Skin epidermis (tissue), 12 donors: ENCODE data around the gene CAPN15.
"Not testable (repeated sequence)": the region's sequence is repeated elsewhere in the genome, so short reads cannot be mapped to it uniquely, and the experiment has no call there.

Experiments
- H3K27ac ChIP-seq, 21 experiments: fragments of 200-600 bp; sonication (generic) in 11 of 21; one replicate each; pipeline ENCODE4 v1.5.0; 2020; ENCODE audit warnings: mild to moderate bottlenecking in 3 of 21, inconsistent platforms in 2 of 21, moderate library complexity in 2 of 21
- H3K4me3 ChIP-seq, 7 experiments: fragments of 200-600 bp; sonication (generic) in 2 of 7; one replicate each; pipeline ENCODE4 v1.5.0; 2020; ENCODE audit warnings: inconsistent platforms in 2 of 7, mild to moderate bottlenecking in 2 of 7, moderate library complexity in 1 of 7

The CAPN15 gene

DNA sequence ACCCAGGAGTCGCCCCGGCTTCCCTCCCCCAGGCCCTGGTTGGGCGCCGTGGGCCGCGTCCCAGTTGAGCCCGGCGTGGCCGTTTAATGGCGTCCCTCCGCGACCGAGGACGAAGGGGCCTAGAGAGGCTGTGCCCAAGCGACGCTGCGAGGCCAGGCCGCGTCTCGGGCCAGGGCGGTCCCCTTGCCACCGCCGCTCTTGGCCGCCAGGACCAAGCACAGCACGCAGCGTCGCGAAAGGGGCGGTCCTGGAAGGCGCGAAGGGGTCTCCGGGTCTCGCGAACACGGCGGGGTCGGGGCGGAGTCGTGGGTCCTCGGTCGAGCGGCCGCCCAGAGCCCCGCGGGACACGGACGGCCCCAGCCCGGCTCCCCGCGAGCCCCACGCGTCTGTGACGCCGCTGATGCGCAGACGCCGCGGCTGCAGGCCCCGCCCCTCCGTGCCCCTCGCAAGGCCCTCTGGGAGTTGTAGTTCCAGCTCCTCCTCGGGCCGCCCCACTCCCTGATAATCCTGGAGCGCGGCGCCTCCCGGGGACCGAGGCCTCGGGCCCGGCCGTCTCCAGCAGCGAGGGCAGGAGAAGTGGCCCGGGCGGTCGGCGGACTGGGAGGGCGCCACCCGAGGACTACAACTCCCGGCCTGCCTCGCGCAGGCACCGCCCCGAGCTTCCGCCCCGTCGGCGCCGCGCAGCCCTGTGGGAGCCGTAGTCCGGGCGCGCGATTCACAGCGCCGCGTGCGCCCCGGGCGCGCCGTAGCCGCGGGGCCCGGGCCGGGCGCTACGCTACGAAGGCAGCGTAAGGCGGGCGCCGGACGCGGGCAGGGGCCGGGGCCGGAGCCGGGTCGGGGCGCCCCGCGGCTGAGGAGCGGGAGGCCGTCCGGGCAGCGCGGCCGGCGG lies at the start of gene CAPN15:
Gene CAPN15 (plus strand): TSS at position 698 of the 889 bp plus-strand sequence. CDS start 19,127 bp downstream, outside the sequence.
- H3K4me3 ChIP-seq: peak within 1 kb of the TSS; percentile 60 to 87 (median 79)
- peak within 1 kb of the TSS; percentile 83 to 100 (median 97) for H3K27ac ChIP-seq

DNA sequence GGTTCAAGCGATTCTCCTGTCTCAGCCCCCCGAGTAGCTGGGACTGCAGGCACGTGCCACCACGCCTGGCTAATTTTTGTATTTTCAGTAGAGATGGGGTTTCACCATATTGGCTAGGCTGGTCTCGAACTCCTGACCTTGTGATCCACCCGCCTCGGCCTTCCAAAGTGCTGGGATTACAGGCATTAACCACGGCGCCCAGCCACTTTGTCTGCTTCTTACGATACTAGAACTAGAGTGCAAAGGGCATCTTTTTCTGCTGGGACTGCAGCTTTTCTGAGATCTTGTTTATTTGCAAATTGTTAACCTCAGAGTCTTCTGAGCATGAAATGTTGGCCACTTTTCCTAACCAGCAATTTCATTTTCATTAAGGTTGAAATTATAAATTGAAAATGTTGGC lies 49.2 kb upstream of the CAPN15 start:
- not testable (repeated sequence) for H3K27ac ChIP-seq, H3K4me3 ChIP-seq

DNA sequence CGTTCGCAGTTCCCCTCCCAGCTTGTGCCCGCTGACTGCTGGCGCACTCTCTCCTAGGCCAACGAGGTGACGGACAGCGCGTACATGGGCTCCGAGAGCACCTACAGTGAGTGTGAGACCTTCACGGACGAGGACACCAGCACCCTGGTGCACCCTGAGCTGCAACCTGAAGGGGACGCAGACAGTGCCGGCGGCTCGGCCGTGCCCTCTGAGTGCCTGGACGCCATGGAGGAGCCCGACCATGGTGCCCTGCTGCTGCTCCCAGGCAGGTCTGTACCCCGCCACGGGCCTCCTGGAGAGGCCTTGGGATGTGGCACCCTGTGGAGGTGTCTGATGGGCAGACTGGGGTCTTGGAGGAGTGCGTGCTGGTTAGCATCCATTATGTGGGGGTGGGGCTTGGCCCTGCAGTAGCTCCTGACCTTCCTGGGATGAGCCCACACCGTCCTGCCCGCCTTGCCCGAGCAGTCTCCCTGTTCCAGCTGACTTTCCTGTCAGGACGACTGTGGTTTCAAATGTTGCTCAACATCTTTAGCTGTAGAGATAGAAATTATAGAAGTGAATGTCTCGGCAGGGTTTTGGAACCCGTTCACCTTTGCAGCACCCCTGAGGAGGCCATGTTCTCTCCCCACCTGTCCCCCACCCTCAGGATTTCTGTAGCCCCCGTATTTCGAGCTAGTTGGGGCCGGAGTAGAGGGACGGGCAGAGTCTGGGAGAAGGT lies 44.9 kb upstream of the CAPN15 start:
- Histone ChIP-seq H3K27ac (peak overlapping the region in 1 of 21 experiments; percentile 9), H3K4me3 (no peak overlapping the region)

DNA sequence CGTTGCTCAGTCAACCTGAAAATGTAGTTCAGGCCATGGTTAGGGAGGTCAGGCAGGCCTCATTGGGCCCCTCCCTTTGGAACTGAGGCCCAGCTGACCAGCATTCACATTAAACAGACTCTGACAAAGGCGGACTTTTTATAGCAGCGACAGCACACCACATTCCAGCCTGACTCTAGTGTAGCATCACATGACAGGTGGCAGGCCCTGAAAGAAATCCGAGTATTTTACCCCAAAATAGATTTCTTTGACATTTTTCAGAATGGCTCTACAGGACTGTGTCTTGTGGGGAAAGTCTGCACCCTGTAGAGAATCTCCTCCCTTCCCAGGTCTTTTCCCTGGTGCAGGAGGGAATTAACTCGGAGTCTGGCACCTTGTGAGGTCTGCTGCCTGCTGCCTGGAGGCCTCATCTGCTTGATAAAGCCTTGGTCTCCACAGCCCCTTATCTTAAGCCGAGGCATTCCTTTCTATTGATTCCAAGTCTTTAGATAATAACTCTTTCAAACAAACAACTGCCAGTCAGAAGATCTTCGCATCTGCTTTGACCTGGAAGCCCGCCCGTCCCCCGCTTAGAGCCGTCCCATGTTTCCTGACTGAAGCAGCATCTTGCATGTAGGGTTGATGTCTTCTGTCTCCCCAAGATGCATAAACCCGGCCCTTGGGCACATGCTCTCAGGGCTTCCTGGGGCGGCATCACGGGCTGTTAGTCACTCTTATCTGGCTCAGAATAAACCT lies 44.0 kb upstream of the CAPN15 start:
- Histone ChIP-seq H3K4me3 (no peak overlapping the region), H3K27ac (peak overlapping the region in 1 of 21 experiments; percentile 9)

DNA sequence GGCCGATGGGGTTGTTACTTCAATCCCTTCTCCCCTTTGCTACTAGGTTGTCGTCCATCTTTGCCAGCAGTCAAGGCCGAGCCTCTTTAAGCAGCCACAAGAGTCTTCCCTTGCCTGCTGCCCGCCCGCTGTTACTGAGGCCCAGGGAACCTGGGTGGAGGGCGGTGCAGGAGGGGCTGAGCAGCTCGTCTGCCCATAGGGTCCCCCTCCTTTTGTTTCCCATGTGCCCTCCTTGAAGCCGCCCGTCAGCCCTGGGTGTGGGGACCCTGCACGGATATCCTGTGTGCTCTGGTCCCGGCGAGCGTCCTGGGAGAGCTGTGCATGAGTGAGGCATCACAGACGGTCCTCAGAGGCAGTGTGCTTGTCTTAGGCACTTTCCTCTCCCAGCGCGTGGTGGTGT lies 37.9 kb upstream of the CAPN15 start:
- Histone ChIP-seq H3K4me3 (no peak overlapping the region), H3K27ac (no peak overlapping the region)

DNA sequence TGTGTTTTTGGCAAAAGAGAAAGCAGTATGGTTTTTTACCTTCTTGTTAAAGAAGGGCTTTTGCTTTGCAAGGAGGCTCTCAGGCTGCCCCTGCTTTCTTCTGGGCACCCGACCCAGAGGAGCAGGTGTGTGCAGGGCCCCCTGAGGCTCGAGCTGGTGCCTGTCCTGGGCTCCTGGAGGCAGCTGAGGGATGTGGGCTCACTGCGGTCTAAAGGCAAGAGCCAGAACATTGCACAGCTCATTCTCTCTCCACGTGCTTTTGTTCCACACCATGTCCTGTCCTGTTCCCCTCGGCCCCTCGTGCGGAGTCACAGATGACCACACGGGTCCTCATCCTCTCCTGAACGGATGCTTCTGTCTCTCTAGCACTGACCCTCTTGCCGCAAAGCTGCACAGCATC lies 36.7 kb upstream of the CAPN15 start:
- no peak overlapping the region for H3K27ac ChIP-seq
- H3K4me3 ChIP-seq: no peak overlapping the region

DNA sequence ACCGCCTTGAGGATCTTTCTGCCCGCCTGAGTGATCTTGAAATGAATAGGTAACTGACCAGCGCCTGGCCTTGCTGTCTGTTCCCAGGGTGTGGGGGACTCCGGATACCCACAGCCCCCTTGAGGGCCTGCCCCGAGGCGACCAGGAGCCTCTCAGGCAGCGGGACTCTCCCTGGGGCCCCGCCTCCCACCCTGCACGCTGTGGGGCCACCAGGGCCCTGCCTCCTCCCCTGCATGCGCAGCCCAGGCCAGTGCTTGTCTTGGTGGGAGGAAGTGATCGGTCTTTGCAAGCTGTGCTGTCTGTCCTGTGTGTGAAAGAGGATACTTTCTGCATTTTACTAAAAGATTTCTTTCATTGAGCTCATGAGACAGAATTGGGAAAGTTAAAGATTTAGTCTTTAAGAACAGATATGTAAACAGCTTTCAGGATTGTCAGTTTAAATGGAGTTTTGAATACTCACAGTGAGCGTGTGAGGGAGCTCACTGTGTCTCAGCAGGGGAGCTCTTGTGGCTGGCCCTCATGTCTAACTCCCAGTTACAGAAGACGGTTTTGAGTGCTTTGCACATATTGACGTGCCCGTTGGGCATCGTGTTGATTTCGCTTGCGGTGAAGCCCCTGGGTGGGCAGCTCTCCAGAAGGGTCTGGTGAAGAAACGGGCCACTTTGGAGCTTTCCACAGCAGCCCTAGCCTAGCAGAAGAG lies 36.1 kb upstream of the CAPN15 start:
- no peak overlapping the region for H3K4me3 ChIP-seq
- no peak overlapping the region for H3K27ac ChIP-seq

DNA sequence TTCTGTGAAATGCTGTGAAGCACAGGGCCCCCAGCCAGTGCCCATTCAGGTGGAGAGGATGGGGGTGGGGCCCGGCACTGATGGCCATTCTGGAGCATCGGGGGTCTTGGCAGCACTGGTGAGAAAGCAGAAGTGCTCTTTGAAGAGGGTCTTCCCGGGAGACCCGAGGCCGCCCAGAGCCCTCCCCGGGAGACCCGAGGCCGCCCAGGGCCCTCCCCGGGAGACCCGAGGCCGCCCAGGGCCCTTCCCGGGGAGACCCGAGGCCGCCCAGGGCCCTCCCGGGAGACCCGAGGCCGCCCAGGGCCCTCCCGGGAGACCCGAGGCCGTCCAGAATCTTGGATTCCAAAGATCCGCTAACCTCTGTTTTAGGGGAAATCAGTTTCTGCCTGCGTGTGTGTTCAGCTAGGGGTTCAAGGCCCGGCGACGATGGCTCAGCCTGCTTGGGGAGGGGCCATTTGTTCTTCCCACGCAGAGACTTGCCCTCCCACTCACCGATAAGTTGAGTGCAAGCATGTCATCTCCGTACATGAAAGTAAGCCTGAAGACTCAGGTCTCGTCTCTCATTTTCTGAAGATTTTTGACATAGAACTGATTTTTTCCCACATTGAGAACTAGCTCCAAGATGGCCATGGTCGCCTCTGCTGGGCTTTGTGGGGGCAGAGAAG lies 35.2 kb upstream of the CAPN15 start:
- Histone ChIP-seq H3K27ac (no peak overlapping the region), H3K4me3 (no peak overlapping the region)

DNA sequence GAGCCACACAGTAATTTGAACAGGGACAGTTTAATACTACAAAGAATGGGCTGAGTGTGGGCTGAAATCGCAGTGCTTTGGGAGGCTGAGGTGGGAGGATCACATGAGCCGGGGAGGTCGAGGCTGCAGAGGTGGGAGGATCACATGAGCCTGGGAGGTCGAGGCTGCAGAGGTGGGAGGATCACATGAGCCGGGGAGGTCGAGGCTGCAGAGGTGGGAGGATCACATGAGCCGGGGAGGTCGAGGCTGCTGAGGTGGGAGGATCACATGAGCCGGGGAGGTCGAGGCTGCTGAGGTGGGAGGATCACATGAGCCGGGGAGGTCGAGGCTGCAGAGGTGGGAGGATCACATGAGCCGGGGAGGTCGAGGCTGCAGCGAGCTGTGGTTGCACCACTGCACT lies 32.8 kb upstream of the CAPN15 start:
- not testable (repeated sequence) for H3K27ac ChIP-seq, H3K4me3 ChIP-seq

DNA sequence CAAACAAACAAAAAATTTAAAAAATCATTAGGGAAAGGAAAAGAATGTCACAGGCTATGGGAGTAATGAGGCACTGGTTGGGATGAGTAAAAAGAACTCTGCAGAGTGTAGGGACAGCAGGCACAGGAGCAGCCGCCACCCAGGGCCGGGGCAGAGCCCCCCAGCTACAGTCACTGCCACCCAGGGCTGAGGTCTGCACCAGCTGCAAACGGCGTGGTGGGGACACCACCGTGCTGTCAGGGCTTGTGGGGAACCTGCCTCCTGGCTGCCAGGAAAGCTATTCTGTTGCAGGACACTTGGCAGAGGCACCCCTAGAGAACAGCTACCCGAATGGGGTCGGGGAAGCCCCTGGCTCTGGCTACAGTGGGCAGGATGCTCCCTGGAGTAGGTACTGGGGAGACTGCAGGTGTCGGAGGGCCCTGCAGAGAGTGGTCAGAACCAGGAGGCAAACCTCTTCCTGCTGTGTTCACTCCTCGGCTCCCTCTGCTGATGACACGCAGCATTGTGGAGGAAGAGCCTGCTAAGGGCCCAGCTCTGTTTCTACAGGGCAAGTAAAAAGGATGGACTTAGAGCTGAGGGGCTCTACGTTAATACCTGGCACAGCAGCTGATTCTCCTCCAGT lies 32.3 kb upstream of the CAPN15 start:
- Histone ChIP-seq H3K4me3 (no peak overlapping the region), H3K27ac (no peak overlapping the region)

DNA sequence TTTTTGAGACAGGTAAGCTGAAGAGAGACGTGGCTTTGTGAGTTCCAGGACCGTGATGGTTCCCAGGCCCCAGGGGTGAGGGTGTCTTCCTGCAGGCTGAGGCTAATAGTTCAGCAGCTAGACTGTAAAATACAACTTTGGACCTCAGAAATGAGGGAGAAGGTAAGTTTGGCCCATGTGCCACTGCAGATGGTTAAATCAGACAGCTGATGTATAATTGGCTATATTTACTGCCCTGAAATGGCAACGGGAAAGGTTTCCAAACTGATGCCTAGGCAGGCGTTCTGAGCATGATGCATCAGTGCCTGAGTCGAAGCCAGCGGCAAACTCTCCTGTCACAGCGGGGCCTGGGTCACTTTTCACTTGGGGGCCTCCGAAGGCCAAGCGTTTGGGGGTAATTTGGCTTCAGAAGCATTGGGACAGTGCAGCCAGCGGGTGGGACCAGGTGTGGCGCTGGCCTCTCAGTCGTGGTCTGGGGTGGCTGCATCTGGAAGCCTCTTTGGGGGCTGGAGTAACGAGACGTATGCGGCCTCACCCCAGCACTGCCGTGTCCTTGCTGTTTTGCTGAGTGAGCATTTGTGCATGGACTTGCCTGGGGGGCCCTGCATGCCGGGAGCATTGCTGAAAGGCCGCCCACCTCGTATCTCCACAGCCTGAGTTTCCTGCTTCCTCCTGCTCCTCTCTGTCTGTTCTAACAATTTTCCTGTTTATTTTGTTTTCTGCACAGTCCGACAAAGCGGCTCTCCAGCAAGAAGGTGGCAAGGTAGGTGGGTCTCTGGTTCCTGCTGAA lies 31.2 kb upstream of the CAPN15 start:
- H3K4me3 ChIP-seq: no peak overlapping the region
- H3K27ac ChIP-seq: no peak overlapping the region

DNA sequence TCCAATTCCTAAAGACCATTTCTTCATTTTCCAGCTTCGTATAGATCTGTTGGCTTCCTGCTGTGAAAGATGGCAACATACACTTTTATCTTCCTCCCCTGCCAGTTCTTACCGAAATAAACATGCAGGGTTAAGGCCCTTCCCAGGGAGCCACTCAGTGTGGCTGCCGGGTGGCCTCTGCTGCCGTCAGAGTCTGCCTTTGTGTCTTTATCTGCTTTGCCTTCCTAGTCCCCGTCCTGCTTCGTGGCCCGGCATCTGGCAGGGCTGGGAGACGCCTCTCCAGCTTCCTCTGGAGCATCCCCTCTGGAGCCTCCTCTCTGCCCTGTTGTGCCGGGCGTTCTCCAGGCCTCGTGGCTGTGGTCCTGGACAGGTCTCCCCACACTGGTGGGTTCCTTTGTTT lies 30.3 kb upstream of the CAPN15 start:
- Histone ChIP-seq H3K27ac (no peak overlapping the region), H3K4me3 (no peak overlapping the region)

DNA sequence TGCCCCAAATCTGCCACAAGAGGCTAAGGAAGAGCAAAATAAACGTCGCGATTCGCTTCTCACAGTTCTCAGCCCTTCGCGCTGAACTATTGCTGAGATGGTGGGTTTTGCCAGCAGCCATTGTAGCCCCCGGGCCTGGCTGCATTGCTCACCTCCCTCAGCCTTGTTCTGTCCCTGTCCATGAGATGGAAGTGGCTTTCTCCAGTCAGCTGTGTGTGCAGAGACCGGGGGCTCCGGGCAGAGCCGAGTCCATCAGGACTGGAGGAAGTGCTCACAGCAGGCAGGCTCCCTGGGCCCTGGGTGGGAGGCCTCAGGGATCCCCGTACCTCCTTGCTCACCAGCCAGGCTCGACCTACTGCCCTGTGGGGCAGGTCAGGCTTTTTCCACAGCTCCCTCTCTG lies 27.6 kb upstream of the CAPN15 start:
- Histone ChIP-seq H3K4me3 (no peak overlapping the region), H3K27ac (no peak overlapping the region)

DNA sequence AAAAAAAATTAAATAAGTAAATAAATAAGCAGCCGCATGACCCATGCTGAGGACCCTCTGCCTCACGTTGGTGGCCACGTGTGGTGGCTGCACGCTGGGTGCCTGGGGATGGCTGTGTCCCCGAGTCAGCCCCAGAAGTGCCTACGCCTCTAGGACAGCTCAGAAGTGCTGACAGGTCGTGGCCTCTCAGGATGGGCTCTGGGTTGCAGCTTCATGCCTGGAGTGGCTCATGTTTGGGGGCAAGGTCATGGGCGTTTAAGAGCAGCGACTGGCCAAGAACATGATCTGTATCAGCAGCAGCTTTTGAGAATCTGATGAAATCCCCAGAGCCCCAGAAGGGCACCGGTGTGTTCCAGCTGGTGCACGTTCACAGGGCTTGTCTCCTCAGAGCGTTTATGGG lies 26.8 kb upstream of the CAPN15 start:
- Histone ChIP-seq H3K4me3 (no peak overlapping the region), H3K27ac (no peak overlapping the region)

DNA sequence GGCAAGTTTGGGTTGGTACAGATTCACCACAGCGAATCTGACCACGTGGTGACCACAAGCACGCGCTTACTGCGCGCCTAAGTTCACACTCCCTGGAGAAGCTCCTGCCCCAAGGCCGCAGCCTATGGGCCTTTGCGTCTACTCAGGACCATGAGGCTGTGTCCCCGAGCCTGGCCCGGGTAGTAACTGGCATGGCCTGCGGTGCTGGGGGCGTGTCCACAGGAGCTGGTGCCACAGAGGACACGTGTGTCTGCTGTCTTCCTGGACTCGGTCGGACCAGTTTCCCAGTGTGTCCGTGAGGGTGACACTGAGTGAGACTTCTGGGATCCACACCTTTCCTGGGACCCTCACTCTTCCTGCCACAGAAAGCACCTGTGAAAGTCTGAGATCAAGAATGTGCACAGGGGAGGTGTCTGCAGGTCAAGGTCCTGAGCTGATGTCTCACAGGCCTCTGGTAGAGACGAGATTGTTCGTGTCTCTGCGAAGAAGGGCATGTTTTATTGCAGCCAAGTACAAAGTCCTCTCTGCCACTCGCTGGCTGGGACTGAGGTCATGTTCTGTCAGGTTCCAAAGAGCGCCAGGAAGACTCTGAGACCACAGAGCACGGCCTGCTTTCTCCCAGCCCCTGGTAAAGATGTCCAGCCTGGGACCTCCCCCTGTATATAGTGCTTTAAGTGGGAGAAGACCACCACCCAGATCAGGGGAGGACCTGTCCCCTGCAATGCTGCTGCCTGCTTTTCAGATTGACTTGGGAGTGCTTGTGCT lies 25.2 kb upstream of the CAPN15 start:
- H3K27ac ChIP-seq: no peak overlapping the region
- no peak overlapping the region for H3K4me3 ChIP-seq

DNA sequence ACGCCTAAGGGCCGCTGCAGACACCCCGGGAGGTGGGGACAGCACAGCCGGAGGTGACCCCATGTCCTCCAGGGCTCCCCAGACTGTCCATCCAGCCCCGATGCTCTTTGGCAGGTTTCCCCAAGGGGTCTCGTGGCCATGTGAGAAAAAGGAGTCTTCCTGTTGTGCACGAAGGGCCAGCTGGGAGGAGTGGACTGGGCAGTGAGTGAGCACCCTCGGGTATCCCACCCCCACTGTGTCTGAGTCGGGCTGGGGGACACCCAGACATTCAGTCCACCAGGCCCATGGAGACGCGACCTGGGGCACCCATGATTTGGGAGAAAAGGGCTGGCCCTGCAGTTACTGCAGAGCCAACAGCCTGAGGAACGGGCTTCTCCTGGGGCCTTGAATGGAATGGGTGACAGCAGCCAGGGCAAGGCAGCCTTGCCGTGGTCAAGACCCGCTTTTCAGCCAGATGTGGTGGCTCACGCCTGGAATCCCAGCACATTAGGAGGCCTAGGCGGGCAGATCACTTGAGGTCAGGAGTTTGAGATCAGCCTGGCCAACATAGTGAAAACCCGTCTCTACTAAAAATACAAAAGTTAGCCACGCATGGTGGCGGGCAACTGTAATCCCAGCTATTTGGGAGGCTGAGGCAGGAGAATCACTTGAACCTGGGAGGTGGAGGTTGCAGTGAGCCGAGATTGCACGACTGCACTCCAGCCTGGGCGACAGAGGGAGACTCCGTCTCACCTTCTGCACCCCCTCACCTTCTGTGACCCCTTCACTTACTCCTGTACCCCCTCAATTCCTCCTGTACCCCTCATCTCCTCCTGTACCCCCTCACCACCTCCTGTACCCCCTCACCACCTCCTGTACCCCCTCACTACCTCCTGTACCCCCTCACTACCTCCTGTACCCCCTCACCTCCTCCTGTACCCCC lies 24.1 kb upstream of the CAPN15 start:
- no peak overlapping the region for H3K4me3 ChIP-seq
- H3K27ac ChIP-seq: no peak overlapping the region
